HepG2 (cell line): ENCODE data around the gene ZC3H4. TPM values are rescaled to one million over a fixed set of nuclear protein-coding genes. Genes with fewer than 3 reads are reported as not detected.

ENCODE experiments used
- ATAC-seq: fragments of 200-7000 bp; cut with Tn5 transposase; 3 replicates; pipeline ENCODE4 v1.9.1; 2020; ENCODE audit warnings: mild to moderate bottlenecking, moderate library complexity
- BruUV-seq: library from RNA; stranded (reverse); fragments of 400-500 nt; replicated peaks from 2 replicates; lab custom pipeline; 2021; lab: Mats Ljungman, UMichigan
- CTCF ChIA-PET: fragments of 300-600 bp; formaldehyde crosslinking; extraction: SDS; loops from one replicate; lab custom pipeline; 2021; ENCODE audit warnings: low total read pairs, inconsistent platforms, low intra/inter-chr PET ratio; lab: Yijun Ruan, JAX
- POLR2A ChIA-PET: fragments of 350-600 bp; sonication (Branson Sonifier 250); formaldehyde crosslinking; loops from one replicate; lab custom pipeline; 2020; ENCODE audit warnings: antibody characterized with exemption, inconsistent platforms; lab: Yijun Ruan, JAX
- DNase-seq: peaks from one replicate; pipeline ENCODE4 v3.0.0-alpha.2; 2015; ENCODE audit warnings: low spot score
- FAIRE-seq: peaks from 3 replicates; lab custom pipeline; 2011; peaks lifted over from hg19 to GRCh38; lab: Jason Lieb, UNC
- H2AFZ ChIP-seq: one replicate; pipeline ENCODE4 v1.6.1; 2011; ENCODE audit warnings: low read length, inconsistent platforms
- H3K27ac ChIP-seq: fragments of 300-600 bp; 3 replicates; pipeline ENCODE4 v1.8.0; 2011; ENCODE audit warnings: mixed run types, mild to moderate bottlenecking, mixed read lengths, low read length, inconsistent platforms; ENCODE audit not compliant: insufficient read depth; ENCODE audit errors: extremely low read length
- H3K27me3 ChIP-seq, 2 experiments: fragments of 200-600 bp in 1 of 2; 2 replicates in 1 of 2; 3 replicates in 1 of 2; pipeline versions ENCODE4 v1.6.0 to v1.8.0; 2011; ENCODE audit warnings: low read length in 2 of 2, mild to moderate bottlenecking in 2 of 2, moderate library complexity in 2 of 2, inconsistent platforms in 1 of 2; ENCODE audit not compliant: insufficient read depth in 2 of 2, control insufficient read depth in 1 of 2
- H3K36me3 ChIP-seq, 2 experiments: fragments of 200-600 bp in 1 of 2; replicated peaks in 1 of 2; 2 replicates in 1 of 2; 3 replicates in 1 of 2; pipeline versions ENCODE4 v1.5.1 to v1.8.0; 2011; ENCODE audit warnings: low read length in 2 of 2, inconsistent platforms in 1 of 2; ENCODE audit not compliant: insufficient read depth in 2 of 2, control insufficient read depth in 1 of 2
- H3K4me1 ChIP-seq: 2 replicates; pipeline ENCODE4 v1.5.1; 2012; ENCODE audit warnings: low read length, inconsistent platforms; ENCODE audit not compliant: insufficient read depth
- H3K4me2 ChIP-seq: 2 replicates; pipeline ENCODE4 v1.6.0; 2011; ENCODE audit warnings: low read depth, low read length, inconsistent platforms
- H3K4me3 ChIP-seq, 3 experiments: fragments of 200-600 bp in 1 of 3; sonication (generic), shearing (Covaris generic) in 1 of 3; replicated peaks in 1 of 3; 2 replicates each; pipeline ENCODE4 v1.5.1; 2011 to 2016; ENCODE audit warnings: low read length in 3 of 3, inconsistent platforms in 2 of 3, low read depth in 2 of 3, mild to moderate bottlenecking in 2 of 3, control low read depth in 1 of 3, mixed read lengths in 1 of 3; ENCODE audit not compliant: insufficient read depth in 1 of 3
- H3K79me2 ChIP-seq: one replicate; pipeline ENCODE4 v1.6.1; 2011; ENCODE audit warnings: low read length, inconsistent platforms; ENCODE audit not compliant: insufficient read depth
- H3K9ac ChIP-seq: 2 replicates; pipeline ENCODE4 v1.6.0; 2011; ENCODE audit warnings: mild to moderate bottlenecking, low read depth, low read length, inconsistent platforms; ENCODE audit not compliant: insufficient read depth
- H3K9me3 ChIP-seq: 2 replicates; pipeline ENCODE4 v1.5.1; 2012; ENCODE audit warnings: mild to moderate bottlenecking, low read length
- H4K20me1 ChIP-seq: 2 replicates; pipeline ENCODE4 v1.6.0; 2011; ENCODE audit warnings: inconsistent platforms, mild to moderate bottlenecking, low read length, moderate library complexity; ENCODE audit not compliant: insufficient read depth
- CEBPB ChIP-seq: IDR thresholded peaks from 2 replicates; pipeline ENCODE4 v1.6.1; 2011; ENCODE audit warnings: low read depth, low read length, improper control_type of control experiment, borderline replicate concordance
- CREB1 ChIP-seq, 2 experiments: fragments of 450-650 bp in 1 of 2; IDR thresholded peaks; 2 replicates each; pipeline ENCODE4 v1.6.1; 2016 to 2017; ENCODE audit warnings: control low read depth in 1 of 2, mild to moderate bottlenecking in 1 of 2, missing compliant biosample characterization in 1 of 2, missing genetic modification characterization in 1 of 2
- FOSL2 ChIP-seq: sonication (generic); formaldehyde crosslinking; IDR thresholded peaks from 2 replicates; pipeline ENCODE4 v1.4.0; 2020; ENCODE audit warnings: missing genetic modification reagents
- FOXK2 ChIP-seq: fragments of 450-650 bp; IDR thresholded peaks from 2 replicates; pipeline ENCODE4 v1.6.1; 2016
- SAP130 ChIP-seq: IDR thresholded peaks from 2 replicates; pipeline ENCODE4 v1.6.1; 2016; ENCODE audit warnings: low read depth
- TBX2 ChIP-seq: sonication (generic); formaldehyde crosslinking; IDR thresholded peaks from 2 replicates; pipeline ENCODE4 v1.5.0; 2020; ENCODE audit warnings: missing genetic modification reagents, mild to moderate bottlenecking, borderline replicate concordance
- ZNF296 ChIP-seq: sonication (generic); formaldehyde crosslinking; conservative IDR thresholded peaks from 2 replicates; pipeline ENCODE4 v1.5.0; 2020; ENCODE audit warnings: mild to moderate bottlenecking, missing genetic modification reagents
- ZNF543 ChIP-seq: sonication (generic); formaldehyde crosslinking; IDR thresholded peaks from 2 replicates; pipeline ENCODE4 v1.4.0; 2020; ENCODE audit warnings: mild to moderate bottlenecking, missing genetic modification reagents
- ZNF780A ChIP-seq: sonication (generic); formaldehyde crosslinking; IDR thresholded peaks from 2 replicates; pipeline ENCODE4 v1.8.0; 2022; ENCODE audit warnings: mild to moderate bottlenecking, missing genetic modification reagents, moderate library complexity
- WGBS: methylation state at CpG from one replicate; pipeline ENCODE4 v1.1.6; 2017; ENCODE audit warnings: low lambda C conversion rate; 5-methylcytosine and 5-hydroxymethylcytosine counted together
- in situ Hi-C: cut with HindIII; loops from 2 replicates; pipeline ENCODE4 v1.10.0; 2017; ENCODE audit warnings: low pct_unique_long_range_greater_than_20kb; ENCODE audit not compliant: extremely low pct_ligation_motif_present
- intact Hi-C: fragments of 100-400 bp; cut with micrococcal nuclease; formaldehyde crosslinking; loops from one replicate; pipeline ENCODE4 v1.10.0; 2022; ENCODE audit not compliant: unreplicated experiment
- polyA plus RNA-seq, 8 experiments: library from polyadenylated mRNA; depleted of rRNA in 3 of 8; stranded (reverse) in 7 of 8; unstranded in 1 of 8; fragments of >200 nt; fragmentation: Illumina TruSeq in 4 of 8; extraction: Trizol in 4 of 8; gene quantifications; 2 replicates each; pipeline versions ENCODE4 v1.2.1 to v1.2.3, GENCODE V29; 2011 to 2016; ENCODE audit warnings: low read depth in 4 of 8, missing spikeins in 1 of 8, mixed read lengths in 1 of 8; ENCODE audit not compliant: insufficient read depth in 1 of 8
- total RNA-seq, 5 experiments: library from RNA; depleted of rRNA; stranded (reverse); fragments of >200 nt; fragmentation: Illumina TruSeq; extraction: Trizol; gene quantifications; 2 replicates each; pipeline ENCODE4 v1.2.3, GENCODE V29; 2016; ENCODE audit warnings: low read depth in 1 of 5
- TF ChIP-seq, protein P1 (sequence below): sonication (generic); formaldehyde crosslinking; IDR thresholded peaks from 2 replicates; pipeline ENCODE4 v1.5.1; 2020; ENCODE audit warnings: mild to moderate bottlenecking, missing genetic modification reagents, borderline replicate concordance
- TF ChIP-seq, protein P2 (sequence below): sonication (generic); formaldehyde crosslinking; conservative IDR thresholded peaks from 2 replicates; pipeline ENCODE4 v1.8.0; 2022; ENCODE audit warnings: mild to moderate bottlenecking, moderate library complexity, missing genetic modification reagents
- TF ChIP-seq, protein P3 (sequence below): IDR thresholded peaks from 2 replicates; pipeline ENCODE4 v1.6.1; 2016; ENCODE audit warnings: mild to moderate bottlenecking, missing biosample characterization, missing genetic modification reagents
- TF ChIP-seq, protein P4 (sequence below): sonication (generic); formaldehyde crosslinking; IDR thresholded peaks from 2 replicates; pipeline ENCODE4 v1.4.0; 2020; ENCODE audit warnings: missing genetic modification reagents
- TF ChIP-seq, protein P5 (sequence below): sonication (generic); formaldehyde crosslinking; conservative IDR thresholded peaks from 2 replicates; pipeline ENCODE4 v1.8.1; 2023; ENCODE audit warnings: missing genetic modification reagents
- TF ChIP-seq, protein P6 (sequence below): sonication (generic); formaldehyde crosslinking; IDR thresholded peaks from 2 replicates; pipeline ENCODE4 v1.5.1; 2020; ENCODE audit warnings: mild to moderate bottlenecking, missing genetic modification reagents

The ZC3H4 gene
- total and polyA plus RNA-seq, 2 of the 13 experiments (the other 11 are each of a cell fraction or from before 2014, with no cell fraction given) = 1.8 to 10.7 TPM

DNA sequence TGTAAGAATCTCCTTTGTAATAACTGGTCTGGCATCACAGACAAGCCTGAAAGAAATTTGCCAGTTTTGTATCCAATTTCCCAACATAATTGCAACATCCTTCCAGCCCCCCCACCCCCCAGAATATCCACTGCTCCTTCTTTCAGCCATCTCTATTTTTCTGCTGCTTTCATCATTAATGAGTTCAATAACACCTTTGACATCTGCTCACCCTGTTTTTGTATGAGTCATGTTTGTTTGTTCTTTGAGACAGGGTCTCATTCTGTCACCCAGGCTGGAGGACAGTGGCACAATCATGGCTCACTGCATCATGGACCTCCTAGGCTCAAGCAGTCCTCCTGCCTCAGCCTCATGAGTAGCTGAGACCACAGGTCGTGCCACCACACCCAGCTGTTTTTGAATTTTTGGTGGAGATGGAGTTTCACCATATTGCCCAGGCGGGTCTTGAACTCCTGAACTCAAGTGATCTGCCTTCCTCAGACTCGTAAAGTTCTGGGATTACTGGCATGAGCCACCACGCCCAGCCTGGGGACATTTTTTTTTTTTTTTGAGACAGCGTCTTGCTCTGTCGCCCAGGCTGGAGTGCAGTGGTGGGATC, 7.0 kb upstream of the ZC3H4 start:
- DNase-seq (no peak), ATAC-seq (no peak; the same call in 2 of the 3 replicates), FAIRE-seq (no peak)
- 75% methylated on average over 6 of the region's 6 CpGs for WGBS
- in situ Hi-C loops = loop anchor here (10.0 kb wide), 1 partner anchor 96 kb away; no protein-coding TSS in a partner anchor
- H2AFZ ChIP-seq = no peak overlapping the region
- no peaks in the 10 kb centered on the region for H3K79me2 ChIP-seq
- no peak overlapping the region for H3K9ac ChIP-seq
- H3K27ac ChIP-seq = no peak overlapping the region
- ChIA-PET CTCF (no interaction called here), POLR2A (interaction anchor here (2.4 to 5.1 kb wide), 2 partner anchors 25 to 40 kb away, joined by 7 to 19 read pairs; no protein-coding TSS in a partner anchor)
- H3K36me3 ChIP-seq = no peaks in the 10 kb centered on the region
- intact Hi-C loops = no loop called here
- no TSS peak for BruUV-seq
- H3K4me1 ChIP-seq = peaks cover 41% of the 10 kb centered on the region
- no peaks in the 10 kb centered on the region for H3K27me3 ChIP-seq
- H3K9me3 ChIP-seq = no peaks in the 10 kb centered on the region
- no peak overlapping the region for H3K4me3 ChIP-seq
- H4K20me1 ChIP-seq = no peaks in the 10 kb centered on the region
- no peak overlapping the region; the same call in 1 of the 2 replicates for H3K4me2 ChIP-seq
- TF ChIP-seq, protein P1, sequence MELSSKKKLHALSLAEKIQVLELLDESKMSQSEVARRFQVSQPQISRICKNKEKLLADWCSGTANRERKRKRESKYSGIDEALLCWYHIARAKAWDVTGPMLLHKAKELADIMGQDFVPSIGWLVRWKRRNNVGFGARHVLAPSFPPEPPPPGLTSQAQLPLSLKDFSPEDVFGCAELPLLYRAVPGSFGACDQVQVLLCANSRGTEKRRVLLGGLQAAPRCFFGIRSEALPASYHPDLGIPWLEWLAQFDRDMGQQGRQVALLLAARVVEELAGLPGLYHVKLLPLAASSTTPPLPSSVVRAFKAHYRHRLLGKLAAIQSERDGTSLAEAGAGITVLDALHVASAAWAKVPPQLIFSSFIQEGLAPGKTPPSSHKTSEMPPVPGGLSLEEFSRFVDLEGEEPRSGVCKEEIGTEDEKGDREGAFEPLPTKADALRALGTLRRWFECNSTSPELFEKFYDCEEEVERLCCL (CRISPR knock-in tag) = no peak
- no peak for TF ChIP-seq ZNF780A (CRISPR knock-in tag)
- peak; percentile 84 for TF ChIP-seq FOSL2 (CRISPR knock-in tag)
- TF ChIP-seq, protein P2, sequence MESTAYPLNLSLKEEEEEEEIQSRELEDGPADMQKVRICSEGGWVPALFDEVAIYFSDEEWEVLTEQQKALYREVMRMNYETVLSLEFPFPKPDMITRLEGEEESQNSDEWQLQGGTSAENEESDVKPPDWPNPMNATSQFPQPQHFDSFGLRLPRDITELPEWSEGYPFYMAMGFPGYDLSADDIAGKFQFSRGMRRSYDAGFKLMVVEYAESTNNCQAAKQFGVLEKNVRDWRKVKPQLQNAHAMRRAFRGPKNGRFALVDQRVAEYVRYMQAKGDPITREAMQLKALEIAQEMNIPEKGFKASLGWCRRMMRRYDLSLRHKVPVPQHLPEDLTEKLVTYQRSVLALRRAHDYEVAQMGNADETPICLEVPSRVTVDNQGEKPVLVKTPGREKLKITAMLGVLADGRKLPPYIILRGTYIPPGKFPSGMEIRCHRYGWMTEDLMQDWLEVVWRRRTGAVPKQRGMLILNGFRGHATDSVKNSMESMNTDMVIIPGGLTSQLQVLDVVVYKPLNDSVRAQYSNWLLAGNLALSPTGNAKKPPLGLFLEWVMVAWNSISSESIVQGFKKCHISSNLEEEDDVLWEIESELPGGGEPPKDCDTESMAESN (CRISPR knock-in tag) = no peak
- TF ChIP-seq, protein P3, sequence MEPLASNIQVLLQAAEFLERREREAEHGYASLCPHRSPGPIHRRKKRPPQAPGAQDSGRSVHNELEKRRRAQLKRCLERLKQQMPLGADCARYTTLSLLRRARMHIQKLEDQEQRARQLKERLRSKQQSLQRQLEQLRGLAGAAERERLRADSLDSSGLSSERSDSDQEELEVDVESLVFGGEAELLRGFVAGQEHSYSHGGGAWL (CRISPR knock-in tag) = no peak
- TF ChIP-seq, protein P4, sequence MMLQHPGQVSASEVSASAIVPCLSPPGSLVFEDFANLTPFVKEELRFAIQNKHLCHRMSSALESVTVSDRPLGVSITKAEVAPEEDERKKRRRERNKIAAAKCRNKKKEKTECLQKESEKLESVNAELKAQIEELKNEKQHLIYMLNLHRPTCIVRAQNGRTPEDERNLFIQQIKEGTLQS (CRISPR knock-in tag) = no peak
- TF ChIP-seq ZNF543 (CRISPR knock-in tag) = no peak
- no peak for TF ChIP-seq FOXK2
- peak; percentile 28; the same call in 1 of the 2 replicates for TF ChIP-seq TBX2 (CRISPR knock-in tag)
- TF ChIP-seq, protein P5, sequence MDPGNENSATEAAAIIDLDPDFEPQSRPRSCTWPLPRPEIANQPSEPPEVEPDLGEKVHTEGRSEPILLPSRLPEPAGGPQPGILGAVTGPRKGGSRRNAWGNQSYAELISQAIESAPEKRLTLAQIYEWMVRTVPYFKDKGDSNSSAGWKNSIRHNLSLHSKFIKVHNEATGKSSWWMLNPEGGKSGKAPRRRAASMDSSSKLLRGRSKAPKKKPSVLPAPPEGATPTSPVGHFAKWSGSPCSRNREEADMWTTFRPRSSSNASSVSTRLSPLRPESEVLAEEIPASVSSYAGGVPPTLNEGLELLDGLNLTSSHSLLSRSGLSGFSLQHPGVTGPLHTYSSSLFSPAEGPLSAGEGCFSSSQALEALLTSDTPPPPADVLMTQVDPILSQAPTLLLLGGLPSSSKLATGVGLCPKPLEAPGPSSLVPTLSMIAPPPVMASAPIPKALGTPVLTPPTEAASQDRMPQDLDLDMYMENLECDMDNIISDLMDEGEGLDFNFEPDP = no peak
- no peak for TF ChIP-seq ZNF296 (CRISPR knock-in tag)
- TF ChIP-seq CREB1 (IDR thresholded peaks at IDR 0.05) = 0 out of 2 replicates have a peak, but pooled peaks have one; percentile 10
- TF ChIP-seq CREB1 (CRISPR knock-in tag; IDR thresholded peaks at IDR 0.05) = no peak
- TF ChIP-seq, protein P6, sequence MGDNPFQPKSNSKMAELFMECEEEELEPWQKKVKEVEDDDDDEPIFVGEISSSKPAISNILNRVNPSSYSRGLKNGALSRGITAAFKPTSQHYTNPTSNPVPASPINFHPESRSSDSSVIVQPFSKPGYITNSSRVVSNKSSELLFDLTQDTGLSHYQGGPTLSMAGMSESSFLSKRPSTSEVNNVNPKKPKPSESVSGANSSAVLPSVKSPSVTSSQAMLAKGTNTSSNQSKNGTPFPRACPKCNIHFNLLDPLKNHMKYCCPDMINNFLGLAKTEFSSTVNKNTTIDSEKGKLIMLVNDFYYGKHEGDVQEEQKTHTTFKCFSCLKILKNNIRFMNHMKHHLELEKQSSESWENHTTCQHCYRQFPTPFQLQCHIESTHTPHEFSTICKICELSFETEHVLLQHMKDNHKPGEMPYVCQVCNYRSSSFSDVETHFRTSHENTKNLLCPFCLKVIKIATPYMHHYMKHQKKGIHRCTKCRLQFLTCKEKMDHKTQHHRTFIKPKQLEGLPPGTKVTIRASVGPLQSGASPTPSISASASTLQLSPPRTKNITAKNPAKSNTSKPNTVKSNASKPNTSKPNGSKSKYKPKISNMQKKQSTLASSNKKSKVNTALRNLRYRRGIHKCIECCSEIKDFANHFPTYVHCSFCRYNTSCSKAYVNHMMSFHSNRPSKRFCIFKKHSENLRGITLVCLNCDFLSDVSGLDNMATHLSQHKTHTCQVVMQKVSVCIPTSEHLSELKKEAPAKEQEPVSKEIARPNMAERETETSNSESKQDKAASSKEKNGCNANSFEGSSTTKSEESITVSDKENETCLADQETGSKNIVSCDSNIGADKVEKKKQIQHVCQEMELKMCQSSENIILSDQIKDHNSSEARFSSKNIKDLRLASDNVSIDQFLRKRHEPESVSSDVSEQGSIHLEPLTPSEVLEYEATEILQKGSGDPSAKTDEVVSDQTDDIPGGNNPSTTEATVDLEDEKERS = no peak
- TF ChIP-seq SAP130 (CRISPR knock-in tag) = peak; percentile 51
- TF ChIP-seq CEBPB = peak; percentile 58; the same call in 1 of the 2 replicates
